Prostate gland (tissue), 2 donors: ENCODE measurements around the gene ZNF37A.
"Not testable (repeated sequence)": the region's sequence is repeated elsewhere in the genome, so short reads cannot be mapped to it uniquely, and the experiment has no call there.

Experiments used
- CTCF ChIP-seq, 4 experiments: fragments of 200-600 bp in 2 of 4; fragments of 450-650 bp in 2 of 4; sonication (generic) in 2 of 4; IDR thresholded peaks; 1 replicate in 3 of 4; 2 replicates in 1 of 4; pipeline ENCODE4 v1.5.1; 2016 to 2019; ENCODE audit warnings: antibody characterized with exemption in 4 of 4, mild to moderate bottlenecking in 2 of 4, moderate library complexity in 2 of 4
- POLR2A ChIP-seq: fragments of 450-650 bp; IDR thresholded peaks from one replicate; pipeline ENCODE4 v1.6.1; 2016; ENCODE audit warnings: antibody characterized with exemption, mild to moderate bottlenecking

- TF ChIP-seq POLR2A; CTCF (IDR thresholded peaks at IDR 0.05): not testable (repeated sequence)
These were observed 38.8 kb upstream of the ZNF37A start for GRCh38 chr10:38055274-38055894.
